ENCODE results near the gene RAB26. TPM values are rescaled to one million over a fixed set of nuclear protein-coding genes. Genes with fewer than 3 reads are reported as not detected.
A peak's percentile ranks its signal among the peaks of the same experiment; 100 is the strongest.

RAB26 gene
- total and polyA plus RNA-seq, 2 of the 13 experiments (the other 11 are each of a cell fraction or from before 2014, with no cell fraction given): 0.86 to 3.6 TPM

DNA sequence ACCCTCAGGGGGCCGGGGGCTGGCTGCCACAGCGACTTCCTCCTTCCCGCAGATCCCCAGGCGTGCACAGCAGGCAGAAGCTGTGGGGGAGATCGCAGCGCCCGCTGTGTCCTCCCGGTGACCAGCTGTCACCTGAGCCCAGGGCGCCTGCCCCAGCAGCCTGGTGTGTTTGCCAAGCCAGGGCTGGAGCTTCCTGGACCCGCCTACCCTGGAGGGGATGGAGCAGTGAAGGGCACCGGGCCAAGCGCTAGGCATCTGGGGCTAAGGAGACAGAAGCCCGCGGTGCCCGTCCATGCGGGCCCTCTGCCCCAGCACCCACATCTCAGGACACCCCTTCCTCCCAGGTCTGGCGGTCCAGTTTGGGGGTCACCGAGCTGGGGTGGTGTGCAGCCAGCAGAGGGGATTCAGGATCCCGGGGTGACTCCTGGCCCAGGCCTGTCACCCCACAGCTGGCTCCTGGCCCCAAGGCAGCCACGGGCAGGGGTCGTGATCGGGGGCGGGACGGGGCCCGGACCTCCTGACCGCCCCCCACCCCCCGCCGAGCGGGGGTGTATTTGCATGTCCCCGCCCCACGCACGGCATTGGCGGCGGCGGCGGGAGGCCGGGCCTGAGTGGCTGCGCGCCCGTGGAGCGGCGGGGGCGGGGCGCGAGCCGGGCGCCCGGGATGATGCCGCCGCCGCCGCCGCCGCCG, at the start of gene RAB26 (continued):
- TF ChIP-seq, protein P1, sequence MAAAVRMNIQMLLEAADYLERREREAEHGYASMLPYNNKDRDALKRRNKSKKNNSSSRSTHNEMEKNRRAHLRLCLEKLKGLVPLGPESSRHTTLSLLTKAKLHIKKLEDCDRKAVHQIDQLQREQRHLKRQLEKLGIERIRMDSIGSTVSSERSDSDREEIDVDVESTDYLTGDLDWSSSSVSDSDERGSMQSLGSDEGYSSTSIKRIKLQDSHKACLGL (CRISPR knock-in tag; IDR thresholded peaks at IDR 0.05): peak; percentile 76
- TF ChIP-seq SMAD1 (CRISPR knock-in tag; IDR thresholded peaks at IDR 0.05; ENCODE audit: borderline replicate concordance, low read depth): no peak
- TF ChIP-seq ASH2L (IDR thresholded peaks at IDR 0.05; ENCODE audit: insufficient read length, low read depth, low read length): no peak
- no peak for TF ChIP-seq ZNF20 (CRISPR knock-in tag; IDR thresholded peaks at IDR 0.05)
- TF ChIP-seq KLF13 (CRISPR knock-in tag; IDR thresholded peaks at IDR 0.05): no peak
- TF ChIP-seq BRD4 (CRISPR knock-in tag; IDR thresholded peaks at IDR 0.05): no peak
- TF ChIP-seq NR1H2 (CRISPR knock-in tag; IDR thresholded peaks at IDR 0.05; ENCODE audit: borderline replicate concordance, low read depth): no peak
- TF ChIP-seq SIX1 (CRISPR knock-in tag; IDR thresholded peaks at IDR 0.05; ENCODE audit: borderline replicate concordance): no peak
- TF ChIP-seq MAFF (IDR thresholded peaks at IDR 0.05; ENCODE audit: low read depth, low read length): no peak
- no peak for TF ChIP-seq HES4 (CRISPR knock-in tag; IDR thresholded peaks at IDR 0.05; ENCODE audit: borderline replicate concordance)
- no peak for TF ChIP-seq ZNF878 (CRISPR knock-in tag; IDR thresholded peaks at IDR 0.05)
- no peak for TF ChIP-seq JUNB (CRISPR knock-in tag; IDR thresholded peaks at IDR 0.05; ENCODE audit: borderline replicate concordance)
- no peak for TF ChIP-seq ZNF432 (CRISPR knock-in tag; IDR thresholded peaks at IDR 0.05; ENCODE audit: borderline replicate concordance)
- no peak for TF ChIP-seq ZNF616 (CRISPR knock-in tag; IDR thresholded peaks at IDR 0.05; ENCODE audit: low read depth)
- TF ChIP-seq THRA (CRISPR knock-in tag; IDR thresholded peaks at IDR 0.05; ENCODE audit: borderline replicate concordance): peak; percentile 61; the same call in 1 of the 2 replicates
- TF ChIP-seq KLF12 (CRISPR knock-in tag; IDR thresholded peaks at IDR 0.05; ENCODE audit: borderline replicate concordance): 0 out of 2 replicates have a peak, but pooled peaks have one; percentile 9
- TF ChIP-seq ZNF766 (CRISPR knock-in tag; IDR thresholded peaks at IDR 0.05; ENCODE audit: borderline replicate concordance): no peak
- peak; percentile 69; the same call in 1 of the 2 replicates for TF ChIP-seq ZNF788 (CRISPR knock-in tag; IDR thresholded peaks at IDR 0.05; ENCODE audit: borderline replicate concordance)
- TF ChIP-seq ZKSCAN8 (CRISPR knock-in tag; IDR thresholded peaks at IDR 0.05; ENCODE audit: borderline replicate concordance): no peak
- TF ChIP-seq ZNF431 (CRISPR knock-in tag; IDR thresholded peaks at IDR 0.05; ENCODE audit: borderline replicate concordance, low read depth): no peak
- TF ChIP-seq MAZ (IDR thresholded peaks at IDR 0.05; ENCODE audit: borderline replicate concordance, low read depth, low read length): 0 out of 2 replicates have a peak, but pooled peaks have one; percentile 12
- peak; percentile 54; the same call in 1 of the 2 replicates for TF ChIP-seq MAZ (CRISPR knock-in tag; IDR thresholded peaks at IDR 0.05; ENCODE audit: low read depth)
- TF ChIP-seq SNRNP70 (IDR thresholded peaks at IDR 0.05; ENCODE audit: low read depth, low read length): no peak
- TF ChIP-seq HNF1A (IDR thresholded peaks at IDR 0.05; ENCODE audit: low read depth): no peak
- no peak for TF ChIP-seq HNF1A (CRISPR knock-in tag; IDR thresholded peaks at IDR 0.05; ENCODE audit: borderline replicate concordance)
